ENCODE results near the gene ABCC4. TPM values are rescaled to one million over a fixed set of nuclear protein-coding genes. Genes with fewer than 3 reads are reported as not detected.

Gene ABCC4
- total RNA-seq, 1 experiment from 2014 or later: 12.5 TPM

DNA sequence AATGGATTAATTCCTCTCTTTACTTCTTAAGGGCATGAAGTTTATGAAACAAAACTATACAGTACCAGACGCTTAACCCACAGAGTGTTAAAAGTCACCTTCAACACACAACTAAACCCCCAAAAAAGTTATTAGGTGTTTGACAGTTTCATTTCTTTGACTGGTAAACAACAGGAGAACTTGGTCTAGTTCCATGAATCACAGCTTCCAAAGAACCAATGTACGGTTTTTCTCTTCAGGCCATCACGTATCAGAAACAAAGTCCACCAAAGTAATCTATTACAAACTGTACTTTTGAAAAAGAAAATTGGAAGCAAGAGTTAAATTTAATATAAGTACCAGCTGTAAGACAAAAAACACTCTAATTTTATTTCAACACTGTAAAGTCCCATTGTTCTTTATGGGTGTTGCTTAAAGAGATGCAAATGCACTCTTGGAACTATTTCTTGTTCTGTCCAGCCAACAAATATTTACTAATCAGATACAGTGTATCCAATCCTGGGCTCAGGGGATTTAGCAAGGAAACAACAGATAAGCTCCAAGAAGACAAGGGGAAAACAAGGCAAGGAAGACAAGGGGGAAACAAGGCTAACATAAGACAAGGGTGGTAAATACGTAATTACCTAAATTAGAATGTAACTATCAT, 149.2 kb downstream of the ABCC4 start:
- peaks cover 2% of the 10 kb centered on the region for H3K9me3 Mint-ChIP-seq (ENCODE audit: low read depth, unreplicated experiment)
- H3K4me1 Mint-ChIP-seq (ENCODE audit: low read depth, unreplicated experiment): no peaks in the 10 kb centered on the region
- H3K27ac Mint-ChIP-seq (ENCODE audit: unreplicated experiment): no peak overlapping the region
- DNase-seq: no peak
- CTCF ChIA-PET: no interaction called here
- H3K27me3 Mint-ChIP-seq (ENCODE audit: unreplicated experiment): no peaks in the 10 kb centered on the region
- intact Hi-C loops (cut with micrococcal nuclease; ENCODE audit: unreplicated experiment): no loop called here
- BruUV-seq (replicated peaks): no TSS peak
- TF ChIP-seq, protein P1, sequence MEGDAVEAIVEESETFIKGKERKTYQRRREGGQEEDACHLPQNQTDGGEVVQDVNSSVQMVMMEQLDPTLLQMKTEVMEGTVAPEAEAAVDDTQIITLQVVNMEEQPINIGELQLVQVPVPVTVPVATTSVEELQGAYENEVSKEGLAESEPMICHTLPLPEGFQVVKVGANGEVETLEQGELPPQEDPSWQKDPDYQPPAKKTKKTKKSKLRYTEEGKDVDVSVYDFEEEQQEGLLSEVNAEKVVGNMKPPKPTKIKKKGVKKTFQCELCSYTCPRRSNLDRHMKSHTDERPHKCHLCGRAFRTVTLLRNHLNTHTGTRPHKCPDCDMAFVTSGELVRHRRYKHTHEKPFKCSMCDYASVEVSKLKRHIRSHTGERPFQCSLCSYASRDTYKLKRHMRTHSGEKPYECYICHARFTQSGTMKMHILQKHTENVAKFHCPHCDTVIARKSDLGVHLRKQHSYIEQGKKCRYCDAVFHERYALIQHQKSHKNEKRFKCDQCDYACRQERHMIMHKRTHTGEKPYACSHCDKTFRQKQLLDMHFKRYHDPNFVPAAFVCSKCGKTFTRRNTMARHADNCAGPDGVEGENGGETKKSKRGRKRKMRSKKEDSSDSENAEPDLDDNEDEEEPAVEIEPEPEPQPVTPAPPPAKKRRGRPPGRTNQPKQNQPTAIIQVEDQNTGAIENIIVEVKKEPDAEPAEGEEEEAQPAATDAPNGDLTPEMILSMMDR (IDR thresholded peaks at IDR 0.05; ENCODE audit: unreplicated experiment): no peak
- no peaks in the 10 kb centered on the region for H3K36me3 Mint-ChIP-seq (ENCODE audit: insufficient read depth, unreplicated experiment)
- H3K4me3 Mint-ChIP-seq (ENCODE audit: low read depth, unreplicated experiment): no peak overlapping the region

DNA sequence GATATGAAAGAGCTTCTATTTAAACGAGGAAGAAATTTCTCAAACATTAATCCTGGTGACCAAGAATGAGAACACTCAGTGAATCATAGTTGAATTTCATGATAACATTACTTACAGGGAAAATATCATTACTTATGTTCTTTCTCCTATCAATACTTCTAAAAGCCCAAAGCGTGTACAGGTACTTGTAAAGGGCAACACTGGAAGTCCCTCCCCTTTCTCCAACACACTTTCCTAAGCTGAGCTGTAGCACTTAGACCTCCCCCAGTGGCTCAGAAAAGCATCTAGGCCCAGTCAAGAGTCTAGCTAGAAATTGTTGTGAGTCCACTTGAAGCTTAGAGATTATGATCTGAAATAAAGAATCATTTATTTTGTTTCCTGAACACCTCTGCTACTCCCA, 150.7 kb downstream of the ABCC4 start:
- no peaks in the 10 kb centered on the region for H3K27me3 Mint-ChIP-seq (ENCODE audit: unreplicated experiment)
- H3K4me1 Mint-ChIP-seq (ENCODE audit: low read depth, unreplicated experiment): no peaks in the 10 kb centered on the region
- CTCF ChIA-PET: no interaction called here
- no peak overlapping the region for H3K27ac Mint-ChIP-seq (ENCODE audit: unreplicated experiment)
- TF ChIP-seq, protein P1 (IDR thresholded peaks at IDR 0.05; ENCODE audit: unreplicated experiment): no peak
- H3K9me3 Mint-ChIP-seq (ENCODE audit: low read depth, unreplicated experiment): peaks cover 2% of the 10 kb centered on the region
- no peak for DNase-seq
- intact Hi-C loops (cut with micrococcal nuclease; ENCODE audit: unreplicated experiment): no loop called here
- BruUV-seq (replicated peaks): no TSS peak
- H3K4me3 Mint-ChIP-seq (ENCODE audit: low read depth, unreplicated experiment): no peak overlapping the region
- no peaks in the 10 kb centered on the region for H3K36me3 Mint-ChIP-seq (ENCODE audit: insufficient read depth, unreplicated experiment)

DNA sequence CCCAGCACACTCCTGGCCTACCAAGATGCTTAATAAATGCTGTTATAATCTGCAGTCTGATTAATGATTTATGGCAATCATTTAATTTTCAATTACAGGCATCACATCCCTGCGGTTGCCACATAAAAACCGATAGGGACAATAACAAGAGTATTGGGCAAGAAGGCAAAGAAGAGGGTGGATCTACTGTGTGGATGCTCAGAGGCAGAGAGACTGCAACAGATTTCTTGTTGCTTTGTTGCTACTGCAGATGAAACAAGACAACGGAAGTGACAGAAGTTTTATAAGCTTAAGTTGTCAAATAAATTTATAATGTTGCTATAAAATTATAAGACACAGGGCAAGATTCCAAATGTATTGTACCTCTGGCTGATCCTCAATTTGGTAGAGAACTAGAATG, 154.8 kb downstream of the ABCC4 start:
- intact Hi-C loops (cut with micrococcal nuclease; ENCODE audit: unreplicated experiment): no loop called here
- CTCF ChIA-PET: no interaction called here

DNA sequence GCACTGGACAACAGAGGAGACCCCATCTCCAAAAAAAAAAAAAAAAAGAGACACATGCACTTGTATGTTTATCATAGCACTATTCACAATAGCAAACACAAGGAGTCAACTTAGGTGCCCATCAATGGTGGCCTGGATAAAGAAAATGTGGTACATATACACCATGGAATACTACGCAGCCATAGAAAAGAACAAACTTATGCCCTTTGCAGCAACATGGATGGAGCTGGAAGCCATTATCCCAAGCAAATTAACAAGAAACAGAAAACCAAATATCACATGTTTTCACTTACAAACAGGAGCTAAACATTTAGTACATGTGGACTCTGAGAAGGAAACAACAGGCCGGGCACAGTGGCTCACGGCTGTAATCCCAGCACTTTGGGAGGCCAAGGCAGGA, 155.7 kb downstream of the ABCC4 start:
- H3K4me3 Mint-ChIP-seq (ENCODE audit: low read depth, unreplicated experiment): no peak overlapping the region
- H3K27me3 Mint-ChIP-seq (ENCODE audit: unreplicated experiment): no peaks in the 10 kb centered on the region
- no TSS peak for BruUV-seq (replicated peaks)
- CTCF ChIA-PET: interaction anchor here (0.6 kb wide), 1 partner anchor 25 kb away, joined by 4 read pairs; no protein-coding TSS in a partner anchor
- no peaks in the 10 kb centered on the region for H3K9me3 Mint-ChIP-seq (ENCODE audit: low read depth, unreplicated experiment)
- TF ChIP-seq, protein P1 (IDR thresholded peaks at IDR 0.05; ENCODE audit: unreplicated experiment): no peak
- no peak overlapping the region for H3K27ac Mint-ChIP-seq (ENCODE audit: unreplicated experiment)
- no peak for DNase-seq
- H3K36me3 Mint-ChIP-seq (ENCODE audit: insufficient read depth, unreplicated experiment): no peaks in the 10 kb centered on the region
- intact Hi-C loops (cut with micrococcal nuclease; ENCODE audit: unreplicated experiment): no loop called here
- no peaks in the 10 kb centered on the region for H3K4me1 Mint-ChIP-seq (ENCODE audit: low read depth, unreplicated experiment)

More for the DNA sequence above, 154.8 kb downstream of the ABCC4 start:
- Mint-ChIP-seq H3K27me3 (ENCODE audit: unreplicated experiment) (no peaks in the 10 kb centered on the region), H3K27ac (ENCODE audit: unreplicated experiment) (no peak overlapping the region), H3K9me3 (ENCODE audit: low read depth, unreplicated experiment) (peaks cover 2% of the 10 kb centered on the region), H3K36me3 (ENCODE audit: insufficient read depth, unreplicated experiment) (no peaks in the 10 kb centered on the region), H3K4me3 (ENCODE audit: low read depth, unreplicated experiment) (no peak overlapping the region), H3K4me1 (ENCODE audit: low read depth, unreplicated experiment) (no peaks in the 10 kb centered on the region)
- BruUV-seq (replicated peaks): no TSS peak
- no peak for DNase-seq
- TF ChIP-seq, protein P1 (IDR thresholded peaks at IDR 0.05; ENCODE audit: unreplicated experiment): no peak
